GM11168 (cell line): ENCODE data around the gene DRC7.

ENCODE experiments used
- in situ Hi-C: fragments of 300-500 bp; cut with MboI; formaldehyde crosslinking; loops from one replicate; pipeline ENCODE4 v1.12.0; 2022; ENCODE audit warnings: low sequenced_read_pairs; ENCODE audit not compliant: unreplicated experiment

Gene DRC7, protein sequence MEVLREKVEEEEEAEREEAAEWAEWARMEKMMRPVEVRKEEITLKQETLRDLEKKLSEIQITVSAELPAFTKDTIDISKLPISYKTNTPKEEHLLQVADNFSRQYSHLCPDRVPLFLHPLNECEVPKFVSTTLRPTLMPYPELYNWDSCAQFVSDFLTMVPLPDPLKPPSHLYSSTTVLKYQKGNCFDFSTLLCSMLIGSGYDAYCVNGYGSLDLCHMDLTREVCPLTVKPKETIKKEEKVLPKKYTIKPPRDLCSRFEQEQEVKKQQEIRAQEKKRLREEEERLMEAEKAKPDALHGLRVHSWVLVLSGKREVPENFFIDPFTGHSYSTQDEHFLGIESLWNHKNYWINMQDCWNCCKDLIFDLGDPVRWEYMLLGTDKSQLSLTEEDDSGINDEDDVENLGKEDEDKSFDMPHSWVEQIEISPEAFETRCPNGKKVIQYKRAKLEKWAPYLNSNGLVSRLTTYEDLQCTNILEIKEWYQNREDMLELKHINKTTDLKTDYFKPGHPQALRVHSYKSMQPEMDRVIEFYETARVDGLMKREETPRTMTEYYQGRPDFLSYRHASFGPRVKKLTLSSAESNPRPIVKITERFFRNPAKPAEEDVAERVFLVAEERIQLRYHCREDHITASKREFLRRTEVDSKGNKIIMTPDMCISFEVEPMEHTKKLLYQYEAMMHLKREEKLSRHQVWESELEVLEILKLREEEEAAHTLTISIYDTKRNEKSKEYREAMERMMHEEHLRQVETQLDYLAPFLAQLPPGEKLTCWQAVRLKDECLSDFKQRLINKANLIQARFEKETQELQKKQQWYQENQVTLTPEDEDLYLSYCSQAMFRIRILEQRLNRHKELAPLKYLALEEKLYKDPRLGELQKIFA

DNA sequence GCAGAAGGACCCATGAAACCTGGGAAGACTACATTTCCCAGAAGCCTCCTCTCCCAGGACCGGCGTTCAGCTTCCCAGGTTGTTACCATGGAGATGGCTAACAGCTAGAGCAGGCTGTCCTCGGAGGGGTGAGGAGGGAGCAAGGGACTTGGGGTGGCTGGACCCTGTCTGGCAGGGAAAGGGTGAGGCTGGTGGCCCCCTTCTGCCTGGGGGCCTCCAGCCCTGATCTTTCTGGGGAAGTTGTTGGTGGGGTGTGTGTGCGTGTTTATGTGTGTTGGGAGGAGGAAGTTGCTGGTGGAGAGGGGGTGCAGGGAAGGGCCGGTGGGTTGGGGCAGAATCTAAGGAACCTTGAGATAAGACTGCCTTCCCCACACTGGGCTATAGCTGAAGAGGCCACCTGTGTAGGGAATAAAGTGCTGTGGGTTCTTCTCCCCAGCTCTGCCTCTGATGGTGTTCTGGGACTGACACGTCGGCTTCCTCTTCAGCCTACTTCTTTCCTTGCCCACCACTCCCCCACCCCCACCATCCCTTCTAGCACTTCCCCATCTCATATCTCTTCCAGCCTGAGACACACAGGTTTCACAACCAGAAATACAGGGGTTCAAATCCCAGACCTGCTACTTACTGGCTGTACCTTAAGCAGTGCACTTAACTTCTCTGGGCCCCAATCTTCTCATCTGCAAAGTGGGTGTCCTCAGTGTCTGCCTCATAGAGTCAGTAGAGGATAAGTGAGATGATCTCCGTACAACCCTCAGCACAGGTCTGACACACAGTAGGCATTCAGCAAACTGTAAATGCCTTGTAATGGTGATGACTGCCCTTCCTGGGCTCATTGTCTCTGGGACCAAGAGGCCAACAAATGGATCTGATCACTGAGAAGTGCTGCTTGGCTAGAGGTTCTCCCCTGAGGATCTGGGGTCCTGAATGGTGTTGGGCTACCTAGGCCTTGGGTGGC, at the start of gene DRC7:
Gene DRC7, plus strand, starts transcription at position 82 of the 955 bp plus-strand sequence. CDS start 3,144 bp downstream, outside the sequence.
- in situ Hi-C loops, result no loop called here

DNA sequence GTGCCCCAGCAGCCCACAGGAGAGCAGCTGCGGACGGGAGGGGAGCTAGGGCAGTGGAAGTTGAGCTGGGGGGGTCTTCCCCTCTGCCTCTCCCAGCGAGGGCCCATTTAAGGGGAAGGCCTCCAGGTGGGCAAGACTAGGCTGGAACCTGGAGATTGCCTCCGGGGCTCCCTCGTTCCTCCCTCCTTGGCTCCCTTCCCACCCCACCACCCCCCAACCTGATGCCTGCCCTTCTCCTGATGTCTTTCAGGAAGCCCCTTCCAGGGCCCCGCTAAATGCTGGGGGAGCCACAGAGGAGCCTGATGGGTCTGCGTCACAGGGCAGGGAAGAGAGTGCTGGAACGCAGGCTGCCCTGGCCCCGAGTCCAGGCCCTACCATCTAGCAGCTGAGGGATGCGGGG, 49.4 kb upstream of the DRC7 start:
- in situ Hi-C loops, result loop anchor here (10.0 kb wide), 1 partner anchor 60 kb away; no protein-coding TSS in a partner anchor

DNA sequence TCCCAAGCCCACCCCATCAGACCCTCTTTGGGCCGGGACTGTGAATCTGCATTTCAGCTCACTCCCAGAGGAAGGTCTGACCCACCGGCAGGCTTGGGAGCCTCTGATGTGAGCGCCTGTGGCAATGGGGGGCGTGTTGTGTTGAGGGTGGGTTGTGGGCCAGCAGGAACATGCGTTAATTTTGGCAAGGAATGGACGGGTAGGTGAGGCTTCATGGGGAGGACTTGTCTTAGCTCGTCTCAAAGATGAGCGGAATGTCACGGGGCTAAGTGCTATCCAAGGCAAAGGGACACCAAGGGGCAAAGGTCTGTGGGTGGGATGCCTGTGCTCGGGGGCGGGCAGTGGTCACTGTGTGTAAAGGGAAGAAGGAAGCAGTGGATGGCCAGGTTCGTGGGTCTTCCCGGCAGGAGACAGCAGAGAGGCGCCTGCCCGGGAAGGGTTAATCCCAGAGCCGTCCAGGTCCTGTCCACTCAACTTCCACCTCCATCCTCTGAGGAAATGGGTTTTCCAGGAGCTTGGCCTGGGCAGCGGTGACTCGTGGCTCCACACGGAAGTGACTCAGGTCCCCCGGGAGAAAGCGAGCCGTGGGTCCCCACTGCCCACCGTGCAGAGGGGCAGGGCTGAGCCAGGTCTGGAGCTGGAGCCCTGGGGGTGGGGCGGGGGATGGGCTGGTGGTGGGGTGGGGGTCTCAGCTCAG, 48.8 kb upstream of the DRC7 start:
- in situ Hi-C loops, result loop anchor here (10.0 kb wide), 1 partner anchor 61 kb away; no protein-coding TSS in a partner anchor

DNA sequence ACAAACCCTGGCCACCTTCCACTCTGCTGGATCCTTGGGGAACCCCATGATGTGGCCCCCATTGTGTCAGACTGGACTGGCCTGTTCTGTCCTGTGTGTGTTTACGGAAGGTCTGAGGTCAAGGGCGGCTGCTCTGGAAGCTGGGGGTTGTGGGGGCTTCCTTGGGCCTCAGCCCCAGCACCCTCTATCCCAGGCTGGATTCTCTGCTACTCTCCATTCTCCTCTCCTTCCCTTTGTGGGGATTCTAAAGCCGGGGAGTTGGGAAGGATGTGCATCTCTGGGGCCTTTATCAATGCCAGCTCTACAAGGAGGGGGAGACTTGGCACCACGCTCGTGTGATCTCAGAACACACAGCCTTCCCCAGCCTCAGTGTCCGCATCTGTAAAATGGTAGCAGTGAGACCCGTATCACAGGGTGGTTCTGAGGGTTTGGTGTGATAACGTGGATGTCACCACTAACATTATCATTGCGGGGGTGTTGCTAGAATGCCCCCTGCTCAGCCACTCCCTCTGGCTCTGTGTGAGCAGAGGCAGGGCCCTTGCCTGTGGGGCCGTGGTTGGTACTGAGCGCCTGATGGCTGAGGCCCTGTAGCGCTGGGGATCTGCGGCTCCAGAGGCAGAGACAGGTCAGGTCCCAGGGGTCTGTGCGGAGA, 48.1 kb upstream of the DRC7 start:
- in situ Hi-C loops, result loop anchor here (10.0 kb wide), 1 partner anchor 62 kb away; no protein-coding TSS in a partner anchor

DNA sequence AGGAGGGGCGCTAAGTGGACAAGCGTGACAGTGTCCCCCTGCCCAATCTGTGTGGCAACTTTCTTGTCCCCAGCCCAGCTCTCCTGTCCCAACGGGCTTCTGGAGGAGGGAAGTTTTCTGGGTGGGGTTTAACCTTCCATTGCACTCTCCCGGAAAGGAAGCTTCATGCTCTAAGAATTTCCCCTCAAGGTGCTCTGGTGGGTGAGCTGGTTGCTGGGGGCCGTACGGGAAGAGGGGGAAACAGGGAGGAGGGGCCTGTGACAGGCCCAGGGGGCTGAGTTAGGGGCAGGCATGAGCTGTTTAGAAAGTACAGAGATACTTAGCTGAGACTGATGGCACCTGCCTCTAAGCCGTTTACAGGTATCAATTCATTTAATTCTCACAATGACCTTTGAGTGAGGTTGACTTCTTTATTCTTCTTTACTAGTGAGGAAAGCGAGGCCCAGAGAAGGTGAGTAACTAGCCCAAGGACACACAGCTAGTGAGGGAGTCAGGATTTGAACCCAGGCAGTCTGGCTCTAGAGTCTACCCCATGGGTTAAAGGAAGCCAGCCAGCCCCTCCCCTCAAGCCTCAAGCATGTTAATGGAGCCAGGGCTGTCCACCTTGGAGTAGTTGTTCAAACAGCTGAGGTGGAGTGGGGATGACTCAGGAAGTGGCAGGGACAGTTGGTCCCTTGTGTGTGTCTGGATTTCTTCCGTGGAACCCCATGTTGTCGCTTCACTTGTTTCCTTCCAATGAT, 47.3 kb upstream of the DRC7 start:
- in situ Hi-C loops, result loop anchor here (10.0 kb wide), 1 partner anchor 63 kb away; no protein-coding TSS in a partner anchor

DNA sequence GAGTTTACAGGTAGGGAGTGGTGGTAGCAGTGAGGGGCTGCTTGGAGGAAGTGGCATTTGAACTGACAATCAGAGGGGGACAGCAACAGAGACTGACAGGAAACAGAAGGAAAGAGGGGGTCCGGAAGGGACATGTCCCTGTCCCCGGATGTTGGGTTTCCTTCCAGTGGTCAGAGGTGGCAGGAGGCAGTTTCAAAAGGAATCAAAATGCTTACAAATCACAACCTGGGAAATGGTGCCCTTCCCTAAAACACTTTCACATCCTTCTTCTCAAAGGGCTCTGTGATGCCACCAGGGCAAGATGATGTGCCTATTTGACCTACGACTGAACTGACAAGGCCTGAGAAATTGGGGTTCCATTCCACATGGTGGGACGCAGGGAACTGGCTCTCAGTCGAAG, 46.5 kb upstream of the DRC7 start:
- in situ Hi-C loops, result loop anchor here (10.0 kb wide), 1 partner anchor 63 kb away; no protein-coding TSS in a partner anchor

DNA sequence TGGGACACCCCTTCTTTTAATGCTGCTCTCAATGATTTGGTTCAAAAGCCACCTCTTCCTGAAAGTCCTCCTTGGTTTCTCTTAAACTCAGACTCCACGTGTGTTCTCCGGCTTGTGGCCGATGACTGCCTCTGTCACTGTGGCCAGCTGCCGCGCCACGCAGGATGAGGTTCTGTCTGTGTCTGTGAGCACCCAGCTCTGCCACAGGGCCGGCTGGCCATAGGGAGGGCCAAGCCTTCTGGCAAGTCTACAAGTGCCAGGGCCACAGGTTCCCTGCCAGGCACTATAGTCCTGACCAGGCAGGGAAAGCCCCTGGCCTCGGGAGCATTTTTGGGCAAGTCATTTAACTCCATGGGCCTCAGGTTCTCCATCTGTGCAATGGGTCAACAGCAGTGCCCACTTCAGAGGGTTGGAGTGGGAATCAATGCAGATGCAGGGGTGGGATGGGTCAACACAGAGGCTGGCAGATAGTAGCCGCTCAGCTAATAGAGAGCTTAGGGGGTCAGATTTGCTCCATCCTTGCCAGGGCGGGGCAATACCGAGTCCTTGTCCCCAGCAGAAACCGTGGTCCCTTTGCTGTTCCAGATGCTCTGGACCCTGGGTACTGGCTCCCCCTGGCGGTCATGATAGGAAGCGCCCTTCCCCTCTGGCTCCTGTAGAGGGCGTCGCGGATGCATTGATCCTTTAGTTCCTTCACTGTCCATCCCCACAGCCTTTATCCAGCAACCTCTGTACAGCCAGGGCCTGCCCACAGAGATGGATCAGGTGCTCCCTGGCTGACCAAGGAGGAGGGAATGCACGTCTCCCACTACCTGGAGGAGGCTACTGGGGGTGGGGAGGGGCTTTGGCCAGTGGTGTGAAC, 45.8 kb upstream of the DRC7 start:
- in situ Hi-C loops, result loop anchor here (10.0 kb wide), 1 partner anchor 64 kb away; no protein-coding TSS in a partner anchor

GRCh38 chr16:57649443-57649751, 45.2 kb upstream of the DRC7 start:
- in situ Hi-C loops, result loop anchor here (10.0 kb wide), 1 partner anchor 65 kb away; no protein-coding TSS in a partner anchor

GRCh38 chr16:57649846-57650245, 44.8 kb upstream of the DRC7 start:
- in situ Hi-C loops, result loop anchor here (5.0 to 10.0 kb wide), 2 partner anchors 48 to 65 kb away; no protein-coding TSS in a partner anchor

DNA sequence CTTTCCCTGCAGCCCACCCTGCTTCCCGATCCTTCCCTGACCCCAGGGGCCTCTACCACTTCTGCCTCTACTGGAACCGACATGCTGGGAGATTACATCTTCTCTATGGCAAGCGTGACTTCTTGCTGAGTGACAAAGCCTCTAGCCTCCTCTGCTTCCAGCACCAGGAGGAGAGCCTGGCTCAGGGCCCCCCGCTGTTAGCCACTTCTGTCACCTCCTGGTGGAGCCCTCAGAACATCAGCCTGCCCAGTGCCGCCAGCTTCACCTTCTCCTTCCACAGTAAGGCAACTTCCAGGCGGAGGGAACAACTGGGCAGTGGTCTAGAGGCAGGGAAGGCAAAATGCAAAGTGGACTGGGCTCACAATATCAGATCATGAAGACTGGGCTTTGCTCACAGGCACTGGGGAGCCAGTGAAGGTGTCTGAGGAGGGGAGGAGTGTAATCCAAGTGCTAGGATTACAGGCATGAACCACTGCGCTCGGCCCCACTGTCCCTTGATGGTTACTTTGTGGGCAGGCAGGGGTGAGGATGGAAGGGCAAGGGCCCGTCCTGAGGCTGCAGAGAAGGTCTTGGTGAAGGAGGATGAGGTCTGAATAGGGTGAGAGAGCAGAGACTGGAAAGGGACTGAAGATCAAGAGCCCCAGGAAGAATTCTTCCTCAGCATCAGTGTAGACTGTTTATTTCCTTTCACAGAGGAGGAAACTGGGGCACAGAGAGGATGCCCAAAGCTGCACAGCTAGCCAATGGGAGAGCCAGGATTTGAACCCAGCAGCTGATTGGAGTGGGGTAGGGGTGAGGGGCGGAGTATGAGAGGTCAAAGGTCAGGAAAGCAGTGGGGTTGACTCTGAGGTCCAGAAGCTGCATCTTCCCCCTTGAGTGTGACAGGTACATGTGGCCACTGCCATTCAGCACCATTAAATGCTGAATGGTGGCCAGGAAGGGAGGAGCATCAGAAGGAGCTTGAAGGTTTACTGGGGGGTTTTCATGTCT, 43.0 kb upstream of the DRC7 start:
- in situ Hi-C loops, result loop anchor here (5.0 kb wide), 1 partner anchor 49 kb away; no protein-coding TSS in a partner anchor

- in situ Hi-C loops, result loop anchor here (5.0 kb wide), 1 partner anchor 51 kb away; no protein-coding TSS in a partner anchor
Measured at GRCh38 chr16:57652695-57653471, 41.7 kb upstream of the DRC7 start.

DNA sequence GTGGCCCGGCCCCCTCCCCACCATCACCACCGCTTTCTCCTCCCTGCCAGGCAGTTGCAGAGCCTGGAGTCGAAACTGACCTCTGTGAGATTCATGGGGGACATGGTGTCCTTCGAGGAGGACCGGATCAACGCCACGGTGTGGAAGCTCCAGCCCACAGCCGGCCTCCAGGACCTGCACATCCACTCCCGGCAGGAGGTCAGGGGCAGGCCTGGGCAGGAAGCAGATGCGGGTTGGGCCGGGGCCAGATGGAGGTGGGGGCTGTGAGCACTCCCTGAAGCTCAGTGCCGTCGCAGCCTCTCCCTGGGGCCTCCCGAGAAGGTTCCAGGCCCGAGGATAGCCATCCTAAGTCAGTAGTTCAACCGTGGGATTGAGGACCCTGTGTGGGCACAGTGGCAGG, 40.7 kb upstream of the DRC7 start:
- in situ Hi-C loops, result loop anchor here (5.0 kb wide), 1 partner anchor 52 kb away; no protein-coding TSS in a partner anchor

- in situ Hi-C loops, result no loop called here
Measured at GRCh38 chr16:57656342-57656955, 38.2 kb upstream of the DRC7 start.

- in situ Hi-C loops, result no loop called here
Measured at GRCh38 chr16:57657228-57657627, 37.4 kb upstream of the DRC7 start.
